Measurements from ENCODE around the gene RPS6KB1. TPM values are rescaled to one million over a fixed set of nuclear protein-coding genes. Genes with fewer than 3 reads are reported as not detected.
"Not testable (repeated sequence)": the region's sequence is repeated elsewhere in the genome, so short reads cannot be mapped to it uniquely, and the experiment has no call there.

Gene RPS6KB1
- total and polyA plus RNA-seq, 2 donors from 2014 or later, result 10.5 to 34.8 TPM

- DNase-seq, result no peak
- Histone ChIP-seq H3K4me1 (ENCODE audit: control insufficient read depth in 2 of 3, insufficient read depth in 2 of 3, low read depth in 1 of 3, low read length in 3 of 3) (no peaks in the 10 kb centered on the region), H3K27me3 (ENCODE audit: control insufficient read depth, insufficient read depth, low read length) (no peaks in the 10 kb centered on the region), H3K4me3 (ENCODE audit: low read length in 3 of 3) (no peak overlapping the region), H3K9me3 (ENCODE audit: control insufficient read depth in 2 of 3, insufficient read depth in 1 of 3, low read length in 3 of 3) (no peaks in the 10 kb centered on the region), H3K9ac (ENCODE audit: low read length in 3 of 3) (no peak overlapping the region), H3K27ac (ENCODE audit: low read depth in 2 of 2, low read length in 2 of 2) (no peak overlapping the region), H3K36me3 (ENCODE audit: control insufficient read depth in 2 of 3, insufficient read depth in 3 of 3, low read length in 3 of 3) (peaks cover 2 to 19% (median 13%) of the 10 kb centered on the region in 3 donors)
- intact Hi-C loops (cut with DNase I), result no loop called here
- FAIRE-seq, result no peak
- TF ChIP-seq CTCF (IDR thresholded peaks at IDR 0.05; ENCODE audit: borderline replicate concordance, extremely low read depth, insufficient read depth), result no peak
Measured at GRCh38 chr17:59941131-59941530, 48.2 kb downstream of the RPS6KB1 start.

- H3K4me1 ChIP-seq (ENCODE audit: control insufficient read depth in 2 of 3, insufficient read depth in 2 of 3, low read depth in 1 of 3, low read length in 3 of 3); FAIRE-seq; DNase-seq; H3K4me3 ChIP-seq (ENCODE audit: low read length in 3 of 3); H3K27ac ChIP-seq (ENCODE audit: low read depth in 2 of 2, low read length in 2 of 2); H3K9me3 ChIP-seq (ENCODE audit: control insufficient read depth in 2 of 3, insufficient read depth in 1 of 3, low read length in 3 of 3); intact Hi-C loops (cut with DNase I); H3K9ac ChIP-seq (ENCODE audit: low read length in 3 of 3); H3K27me3 ChIP-seq (ENCODE audit: control insufficient read depth, insufficient read depth, low read length): not testable (repeated sequence)
- peaks cover 4 to 11% (median 10%) of the 10 kb centered on the region in 3 donors for H3K36me3 ChIP-seq (ENCODE audit: control insufficient read depth in 2 of 3, insufficient read depth in 3 of 3, low read length in 3 of 3)
Measured at GRCh38 chr17:59946433-59946832, 53.5 kb downstream of the RPS6KB1 start.

GRCh38 chr17:59947310-59947709, 54.4 kb downstream of the RPS6KB1 start:
- H3K27me3 ChIP-seq (ENCODE audit: control insufficient read depth, insufficient read depth, low read length); H3K9me3 ChIP-seq (ENCODE audit: control insufficient read depth in 2 of 3, insufficient read depth in 1 of 3, low read length in 3 of 3); H3K9ac ChIP-seq (ENCODE audit: low read length in 3 of 3); DNase-seq; H3K4me1 ChIP-seq (ENCODE audit: control insufficient read depth in 2 of 3, insufficient read depth in 2 of 3, low read depth in 1 of 3, low read length in 3 of 3); FAIRE-seq; H3K4me3 ChIP-seq (ENCODE audit: low read length in 3 of 3); H3K27ac ChIP-seq (ENCODE audit: low read depth in 2 of 2, low read length in 2 of 2); intact Hi-C loops (cut with DNase I): not testable (repeated sequence)
- H3K36me3 ChIP-seq (ENCODE audit: control insufficient read depth in 2 of 3, insufficient read depth in 3 of 3, low read length in 3 of 3), result peaks cover 4 to 11% (median 10%) of the 10 kb centered on the region in 3 donors

GRCh38 chr17:59950049-59950448, 57.1 kb downstream of the RPS6KB1 start:
- H3K27ac ChIP-seq (ENCODE audit: low read depth in 2 of 2, low read length in 2 of 2), result no peak overlapping the region
- H3K4me3 ChIP-seq (ENCODE audit: low read length in 3 of 3), result no peak overlapping the region
- no peak for DNase-seq
- H3K9ac ChIP-seq (ENCODE audit: low read length in 3 of 3), result no peak overlapping the region
- no peaks in the 10 kb centered on the region for H3K4me1 ChIP-seq (ENCODE audit: control insufficient read depth in 2 of 3, insufficient read depth in 2 of 3, low read depth in 1 of 3, low read length in 3 of 3)
- no peak for FAIRE-seq
- intact Hi-C loops (cut with DNase I), result no loop called here
- H3K36me3 ChIP-seq (ENCODE audit: control insufficient read depth in 2 of 3, insufficient read depth in 3 of 3, low read length in 3 of 3), result peaks cover 4 to 9% (median 9%) of the 10 kb centered on the region in 3 donors
- H3K9me3 ChIP-seq (ENCODE audit: control insufficient read depth in 2 of 3, insufficient read depth in 1 of 3, low read length in 3 of 3), result no peaks in the 10 kb centered on the region
- TF ChIP-seq CTCF (IDR thresholded peaks at IDR 0.05; ENCODE audit: borderline replicate concordance, extremely low read depth, insufficient read depth), result no peak
- H3K27me3 ChIP-seq (ENCODE audit: control insufficient read depth, insufficient read depth, low read length), result no peaks in the 10 kb centered on the region

- Histone ChIP-seq H3K27ac (ENCODE audit: low read depth in 2 of 2, low read length in 2 of 2) (no peak overlapping the region), H3K4me3 (ENCODE audit: low read length in 3 of 3) (no peak overlapping the region), H3K27me3 (ENCODE audit: control insufficient read depth, insufficient read depth, low read length) (no peaks in the 10 kb centered on the region), H3K36me3 (ENCODE audit: control insufficient read depth in 2 of 3, insufficient read depth in 3 of 3, low read length in 3 of 3) (no peaks in the 10 kb centered on the region), H3K9ac (ENCODE audit: low read length in 3 of 3) (no peak overlapping the region), H3K9me3 (ENCODE audit: control insufficient read depth in 2 of 3, insufficient read depth in 1 of 3, low read length in 3 of 3) (no peaks in the 10 kb centered on the region), H3K4me1 (ENCODE audit: control insufficient read depth in 2 of 3, insufficient read depth in 2 of 3, low read depth in 1 of 3, low read length in 3 of 3) (no peaks in the 10 kb centered on the region)
- DNase-seq, result no peak
- no peak for FAIRE-seq
- intact Hi-C loops (cut with DNase I), result no loop called here
- no peak for TF ChIP-seq CTCF (IDR thresholded peaks at IDR 0.05; ENCODE audit: borderline replicate concordance, extremely low read depth, insufficient read depth)
Measured at GRCh38 chr17:59954856-59955255, 61.9 kb downstream of the RPS6KB1 start.

GRCh38 chr17:59959574-59959973, 66.7 kb downstream of the RPS6KB1 start:
- H3K4me3 ChIP-seq (ENCODE audit: low read length in 3 of 3); H3K9ac ChIP-seq (ENCODE audit: low read length in 3 of 3); H3K27me3 ChIP-seq (ENCODE audit: control insufficient read depth, insufficient read depth, low read length); H3K36me3 ChIP-seq (ENCODE audit: control insufficient read depth in 2 of 3, insufficient read depth in 3 of 3, low read length in 3 of 3); H3K9me3 ChIP-seq (ENCODE audit: control insufficient read depth in 2 of 3, insufficient read depth in 1 of 3, low read length in 3 of 3); DNase-seq; H3K27ac ChIP-seq (ENCODE audit: low read depth in 2 of 2, low read length in 2 of 2); H3K4me1 ChIP-seq (ENCODE audit: control insufficient read depth in 2 of 3, insufficient read depth in 2 of 3, low read depth in 1 of 3, low read length in 3 of 3); intact Hi-C loops (cut with DNase I); FAIRE-seq: not testable (repeated sequence)

All from kidney (tissue), 14 donors.